Thoracic aorta (tissue), 2 donors: ENCODE results near the gene RHEB. TPM values are rescaled to one million over a fixed set of nuclear protein-coding genes. Genes with fewer than 3 reads are reported as not detected.

Source experiments
- ATAC-seq: fragments of 150-250 bp; one replicate; pipeline ENCODE4 v1.8.0; 2017; ENCODE audit warnings: low read depth; ENCODE audit not compliant: insufficient number of reproducible peaks, low FRiP score
- DNase-seq: peaks from one replicate; pipeline ENCODE4 v3.0.0-alpha.2; 2020; ENCODE audit warnings: low spot score
- H3K27ac ChIP-seq, 2 donors: fragments of 200-600 bp; sonication (generic); 1 replicate in 1 of 2; 2 replicates in 1 of 2; pipeline ENCODE4 v1.5.1; 2016; ENCODE audit warnings: mild to moderate bottlenecking in 2 of 2, moderate library complexity in 2 of 2
- H3K27me3 ChIP-seq: fragments of 200-600 bp; sonication (generic); replicated peaks from 2 replicates; pipeline ENCODE4 v1.6.0; 2016; ENCODE audit warnings: mild to moderate bottlenecking; ENCODE audit not compliant: insufficient read depth
- H3K36me3 ChIP-seq: fragments of 200-600 bp; sonication (generic); one replicate; pipeline ENCODE4 v1.5.1; 2016
- H3K4me1 ChIP-seq, 2 donors: fragments of 200-600 bp; sonication (generic); 1 replicate in 1 of 2; 2 replicates in 1 of 2; pipeline versions ENCODE4 v1.5.1 to v1.6.0; 2016; ENCODE audit warnings: low read depth in 2 of 2, mild to moderate bottlenecking in 1 of 2; ENCODE audit not compliant: control insufficient read depth in 1 of 2
- H3K4me3 ChIP-seq: fragments of 200-600 bp; sonication (generic); 2 replicates; pipeline ENCODE4 v1.5.1; 2016; ENCODE audit warnings: mild to moderate bottlenecking
- H3K9me3 ChIP-seq: fragments of 200-600 bp; sonication (generic); 2 replicates; pipeline ENCODE4 v1.5.1; 2016
- total RNA-seq, 2 donors: library from RNA; depleted of rRNA; stranded (reverse); fragments of >200 nt; gene quantifications; one replicate each; pipeline versions ENCODE4 v1.1.0 to v1.2.3, GENCODE V29; 2016
- TF ChIP-seq, protein P1 (sequence below): fragments of 200-600 bp; sonication (generic); IDR thresholded peaks from one replicate; pipeline ENCODE4 v1.5.1; 2019; ENCODE audit warnings: antibody characterized with exemption

RHEB gene
- total RNA-seq, 2 donors from 2014 or later, result 88.9 to 102 TPM

DNA sequence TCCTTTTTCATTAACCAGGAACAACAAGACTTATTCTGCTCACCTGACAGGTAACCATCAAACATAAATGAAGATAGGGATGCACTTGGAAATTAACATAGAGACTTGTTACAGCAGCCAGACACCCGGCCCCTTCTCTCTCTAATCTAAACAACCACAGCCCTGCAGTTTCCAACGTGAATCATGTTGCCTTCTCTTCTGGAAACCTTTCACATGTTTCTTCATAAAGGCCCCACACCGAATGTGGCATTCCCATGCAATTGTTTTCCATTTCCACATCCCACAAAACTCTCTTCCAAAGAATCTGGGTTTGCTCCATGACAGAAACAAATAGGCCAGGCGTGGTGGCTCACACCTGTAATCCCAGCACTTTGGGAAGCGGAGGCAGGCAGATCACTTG is 94.9 kb downstream of the RHEB start:
- Histone ChIP-seq H3K27ac (no peak overlapping the region), H3K9me3 (peaks cover 8% of the 10 kb centered on the region), H3K4me1 (peaks cover 22 to 49% of the 10 kb centered on the region in 2 donors), H3K4me3 (no peak overlapping the region), H3K36me3 (no peaks in the 10 kb centered on the region), H3K27me3 (no peaks in the 10 kb centered on the region)
- no peak for ATAC-seq
- DNase-seq, result no peak
- TF ChIP-seq, protein P1, sequence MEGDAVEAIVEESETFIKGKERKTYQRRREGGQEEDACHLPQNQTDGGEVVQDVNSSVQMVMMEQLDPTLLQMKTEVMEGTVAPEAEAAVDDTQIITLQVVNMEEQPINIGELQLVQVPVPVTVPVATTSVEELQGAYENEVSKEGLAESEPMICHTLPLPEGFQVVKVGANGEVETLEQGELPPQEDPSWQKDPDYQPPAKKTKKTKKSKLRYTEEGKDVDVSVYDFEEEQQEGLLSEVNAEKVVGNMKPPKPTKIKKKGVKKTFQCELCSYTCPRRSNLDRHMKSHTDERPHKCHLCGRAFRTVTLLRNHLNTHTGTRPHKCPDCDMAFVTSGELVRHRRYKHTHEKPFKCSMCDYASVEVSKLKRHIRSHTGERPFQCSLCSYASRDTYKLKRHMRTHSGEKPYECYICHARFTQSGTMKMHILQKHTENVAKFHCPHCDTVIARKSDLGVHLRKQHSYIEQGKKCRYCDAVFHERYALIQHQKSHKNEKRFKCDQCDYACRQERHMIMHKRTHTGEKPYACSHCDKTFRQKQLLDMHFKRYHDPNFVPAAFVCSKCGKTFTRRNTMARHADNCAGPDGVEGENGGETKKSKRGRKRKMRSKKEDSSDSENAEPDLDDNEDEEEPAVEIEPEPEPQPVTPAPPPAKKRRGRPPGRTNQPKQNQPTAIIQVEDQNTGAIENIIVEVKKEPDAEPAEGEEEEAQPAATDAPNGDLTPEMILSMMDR, result no peak

DNA sequence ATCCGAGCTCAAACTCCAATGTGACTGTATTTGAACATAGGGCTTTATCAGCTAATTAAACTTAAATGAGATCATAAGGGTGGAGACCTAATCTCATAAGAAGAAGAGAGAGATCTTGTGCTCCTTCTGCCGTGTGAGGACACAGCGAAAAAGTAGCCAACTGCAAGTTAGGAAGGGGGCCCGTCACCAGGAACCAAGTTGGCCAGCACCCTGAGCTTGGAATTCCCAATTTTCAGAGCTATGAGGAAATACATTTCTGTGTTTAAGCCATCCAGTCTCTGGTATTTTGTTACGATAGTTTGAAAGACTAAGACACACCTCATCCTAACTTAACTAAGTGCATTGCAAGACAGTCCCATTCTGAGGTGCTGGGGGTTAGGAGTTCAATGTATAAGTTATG is 95.8 kb downstream of the RHEB start:
- ATAC-seq (no peak), DNase-seq (no peak)
- no peaks in the 10 kb centered on the region for H3K27me3 ChIP-seq
- H3K4me3 ChIP-seq, result no peak overlapping the region
- TF ChIP-seq, protein P1, result no peak
- H3K4me1 ChIP-seq, result peaks cover 20 to 40% of the 10 kb centered on the region in 2 donors
- H3K27ac ChIP-seq, result no peak overlapping the region
- H3K36me3 ChIP-seq, result no peaks in the 10 kb centered on the region
- H3K9me3 ChIP-seq, result peaks cover 12% of the 10 kb centered on the region

DNA sequence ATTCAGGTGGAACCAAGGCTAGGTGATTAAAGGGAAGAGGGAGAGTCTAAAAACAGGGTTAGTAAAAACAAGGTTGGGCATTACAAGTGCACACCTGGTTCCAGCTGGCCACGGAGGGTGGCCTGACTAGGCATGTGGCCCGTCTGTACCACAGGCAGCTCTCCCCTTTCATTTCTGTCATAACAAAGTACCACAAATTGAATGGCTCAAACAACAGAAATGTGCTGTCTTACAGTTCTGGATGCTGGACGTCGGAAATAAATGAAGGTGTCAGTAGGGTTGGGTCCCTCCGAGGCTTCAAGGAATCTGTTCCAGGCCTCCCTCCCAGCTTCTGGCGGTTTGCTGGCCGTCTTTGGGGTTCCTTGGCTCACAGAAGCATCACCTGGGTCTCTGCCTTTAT is 96.5 kb downstream of the RHEB start:
- ATAC-seq, result no peak
- H3K36me3 ChIP-seq, result no peaks in the 10 kb centered on the region
- H3K27ac ChIP-seq, result no peak overlapping the region
- no peak for DNase-seq
- peaks cover 16 to 33% of the 10 kb centered on the region in 2 donors for H3K4me1 ChIP-seq
- peaks cover 12% of the 10 kb centered on the region for H3K9me3 ChIP-seq
- TF ChIP-seq, protein P1, result no peak
- H3K27me3 ChIP-seq, result no peaks in the 10 kb centered on the region
- no peak overlapping the region for H3K4me3 ChIP-seq

DNA sequence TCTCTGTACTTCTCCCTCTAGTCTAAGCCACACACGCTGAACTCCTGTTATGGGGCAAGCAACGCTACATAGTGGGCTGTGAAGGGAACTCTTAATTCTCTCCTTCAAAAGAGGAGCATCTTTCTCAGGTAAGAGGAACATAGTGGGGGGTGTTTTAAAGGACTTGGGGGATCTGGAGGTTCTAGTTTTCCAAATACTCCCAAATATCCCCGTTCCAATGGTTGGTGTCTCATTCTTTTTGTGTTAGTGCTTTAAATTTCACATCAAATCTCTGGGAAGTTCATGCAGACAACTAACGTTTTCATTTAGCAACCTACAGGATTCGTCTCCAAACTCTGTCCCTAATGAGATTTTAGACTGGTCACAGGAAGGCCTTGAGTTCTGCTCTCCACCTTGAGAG is 97.5 kb downstream of the RHEB start:
- Histone ChIP-seq H3K27me3 (no peaks in the 10 kb centered on the region), H3K4me3 (no peak overlapping the region), H3K36me3 (no peaks in the 10 kb centered on the region), H3K9me3 (peaks cover 12% of the 10 kb centered on the region), H3K27ac (no peak overlapping the region), H3K4me1 (peaks cover 8 to 23% of the 10 kb centered on the region in 2 donors)
- ATAC-seq (no peak), DNase-seq (no peak)
- TF ChIP-seq, protein P1, result no peak

DNA sequence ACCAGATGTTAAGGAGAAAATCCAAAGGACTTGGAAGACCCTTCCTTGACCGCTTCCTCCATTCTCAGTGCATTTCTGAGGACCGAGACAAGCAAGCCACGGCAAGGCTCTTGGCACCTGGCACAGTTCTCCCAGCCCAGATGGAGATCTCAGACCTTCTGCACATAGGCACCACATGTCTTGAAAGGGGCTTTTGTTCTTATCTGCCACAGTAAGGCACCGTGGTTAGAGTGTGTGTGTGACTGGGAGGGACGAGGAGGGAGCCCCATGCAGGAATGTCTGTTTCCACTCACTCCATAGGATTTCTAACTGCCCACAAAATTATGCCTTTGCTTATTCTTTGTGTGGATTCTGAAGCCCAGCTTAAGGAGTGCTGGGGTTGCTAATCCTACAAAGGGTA is 99.6 kb downstream of the RHEB start:
- Histone ChIP-seq H3K4me1 (peaks cover 0 to 2% of the 10 kb centered on the region in 2 donors), H3K36me3 (no peaks in the 10 kb centered on the region), H3K9me3 (peaks cover 12% of the 10 kb centered on the region), H3K27ac (no peak overlapping the region), H3K27me3 (no peaks in the 10 kb centered on the region), H3K4me3 (no peak overlapping the region)
- DNase-seq (no peak), ATAC-seq (no peak)
- TF ChIP-seq, protein P1, result no peak
